ENCODE measurements around the gene ANKRD31.

ANKRD31 gene

DNA sequence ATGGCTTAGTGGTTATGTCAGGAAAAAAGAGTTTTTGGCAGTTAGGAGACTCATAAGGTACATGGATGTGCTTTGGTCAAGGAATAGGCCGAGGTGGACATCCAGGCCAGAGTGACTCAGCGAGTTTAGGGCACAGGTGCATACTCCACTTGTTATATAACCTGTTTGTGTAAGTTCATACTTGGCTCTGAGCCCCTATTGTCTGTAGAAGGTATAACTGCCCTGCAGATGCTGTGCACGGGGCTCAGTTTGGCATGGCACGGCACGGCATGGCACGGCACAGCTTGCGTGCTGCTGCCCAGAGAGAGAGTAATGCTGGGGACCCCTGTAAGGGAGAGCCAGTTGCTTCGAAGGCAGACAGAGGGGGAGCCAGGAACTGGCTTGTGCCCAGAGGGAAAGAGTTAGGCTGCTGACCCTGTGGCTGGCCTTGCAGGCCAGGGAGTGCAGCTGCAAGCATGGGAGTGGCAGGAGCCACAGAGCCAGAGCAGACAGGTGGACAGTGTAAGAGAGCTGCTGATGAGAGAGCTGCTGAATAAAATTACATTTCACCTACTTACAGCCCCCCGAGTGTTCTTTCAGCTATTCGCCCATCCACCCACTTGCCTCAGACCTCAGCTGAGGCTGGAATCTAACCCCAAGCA lies 216.5 kb downstream of the ANKRD31 start:
- DNase-seq (ENCODE audit: low read depth): no peak
- TF ChIP-seq, protein P1, sequence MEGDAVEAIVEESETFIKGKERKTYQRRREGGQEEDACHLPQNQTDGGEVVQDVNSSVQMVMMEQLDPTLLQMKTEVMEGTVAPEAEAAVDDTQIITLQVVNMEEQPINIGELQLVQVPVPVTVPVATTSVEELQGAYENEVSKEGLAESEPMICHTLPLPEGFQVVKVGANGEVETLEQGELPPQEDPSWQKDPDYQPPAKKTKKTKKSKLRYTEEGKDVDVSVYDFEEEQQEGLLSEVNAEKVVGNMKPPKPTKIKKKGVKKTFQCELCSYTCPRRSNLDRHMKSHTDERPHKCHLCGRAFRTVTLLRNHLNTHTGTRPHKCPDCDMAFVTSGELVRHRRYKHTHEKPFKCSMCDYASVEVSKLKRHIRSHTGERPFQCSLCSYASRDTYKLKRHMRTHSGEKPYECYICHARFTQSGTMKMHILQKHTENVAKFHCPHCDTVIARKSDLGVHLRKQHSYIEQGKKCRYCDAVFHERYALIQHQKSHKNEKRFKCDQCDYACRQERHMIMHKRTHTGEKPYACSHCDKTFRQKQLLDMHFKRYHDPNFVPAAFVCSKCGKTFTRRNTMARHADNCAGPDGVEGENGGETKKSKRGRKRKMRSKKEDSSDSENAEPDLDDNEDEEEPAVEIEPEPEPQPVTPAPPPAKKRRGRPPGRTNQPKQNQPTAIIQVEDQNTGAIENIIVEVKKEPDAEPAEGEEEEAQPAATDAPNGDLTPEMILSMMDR (conservative IDR thresholded peaks at IDR 0.05; ENCODE audit: low read length): no peak
- no peak overlapping the region for H3K4me3 ChIP-seq (ENCODE audit: low read length)

DNA sequence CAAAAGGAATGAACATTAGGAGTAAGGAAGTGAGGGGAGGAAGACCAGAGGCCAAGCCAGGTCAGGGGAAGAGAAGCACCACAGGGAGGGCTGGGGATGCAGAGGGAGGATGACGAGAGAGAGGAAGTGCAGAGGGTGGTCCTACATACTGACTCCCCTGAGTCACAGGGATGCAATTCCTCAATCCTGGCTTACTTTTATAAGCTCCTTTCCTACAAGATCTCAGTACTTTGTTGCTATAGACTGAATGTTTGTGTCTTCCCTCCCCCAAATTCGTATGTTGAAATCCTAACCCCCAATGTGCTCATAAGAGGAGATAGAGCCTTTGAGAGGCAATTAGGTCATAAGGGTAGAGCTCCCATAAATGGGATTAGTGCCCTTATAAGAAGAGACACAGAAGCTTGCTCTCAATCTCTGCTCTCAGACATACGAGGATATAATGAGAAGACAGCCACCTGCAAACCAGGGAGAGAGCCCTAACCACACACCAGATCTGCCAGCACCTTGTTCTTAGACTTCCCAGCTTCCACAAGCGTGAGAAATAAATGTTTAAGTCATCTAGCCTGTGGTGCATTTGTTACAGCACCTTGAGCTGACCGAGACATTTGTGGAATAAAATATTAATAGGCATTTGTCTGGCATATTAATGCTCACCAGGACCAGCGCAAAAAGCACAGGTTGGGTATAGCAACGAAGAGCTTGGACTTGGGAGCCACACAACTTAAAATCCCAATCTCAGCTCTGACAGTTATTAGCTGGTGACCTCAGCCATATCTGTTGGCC lies 217.7 kb downstream of the ANKRD31 start:
- TF ChIP-seq, protein P1 (conservative IDR thresholded peaks at IDR 0.05; ENCODE audit: low read length): no peak
- no peak for DNase-seq (ENCODE audit: low read depth)
- H3K4me3 ChIP-seq (ENCODE audit: low read length): no peak overlapping the region
